Neural cell (in vitro differentiated cells): ENCODE results near the gene TTC21A. TPM values are rescaled to one million over a fixed set of nuclear protein-coding genes. Genes with fewer than 3 reads are reported as not detected.

ENCODE experiments used
- H2AFZ ChIP-seq: fragments of 200-600, 300-800 bp; sonication (generic), shearing (Covaris generic); 2 replicates; pipeline ENCODE4 v1.6.0; 2014; ENCODE audit warnings: low read depth, mild to moderate bottlenecking, antibody characterized with exemption, low read length, moderate library complexity
- H3F3A ChIP-seq: fragments of 200-600 bp; shearing (Covaris generic); 2 replicates; pipeline ENCODE4 v1.6.1; 2016; ENCODE audit warnings: mild to moderate bottlenecking, moderate library complexity, mixed read lengths, antibody characterized with exemption, low read length; ENCODE audit not compliant: insufficient read depth, poor library complexity, severe bottlenecking
- H3K27ac ChIP-seq: fragments of 200-600, 300-800 bp; sonication (generic), shearing (Covaris generic); 2 replicates; pipeline ENCODE4 v1.5.1; 2014; ENCODE audit warnings: mild to moderate bottlenecking, low read length, moderate library complexity
- H3K27me3 ChIP-seq: fragments of 300-800, 200-600 bp; sonication (generic), shearing (Covaris generic); 2 replicates; pipeline ENCODE4 v1.6.0; 2014; ENCODE audit warnings: mild to moderate bottlenecking, low read depth, low read length, moderate library complexity; ENCODE audit not compliant: insufficient read depth
- H3K36me3 ChIP-seq: fragments of 300-800, 200-600 bp; sonication (generic), shearing (Covaris generic); 2 replicates; pipeline ENCODE4 v1.5.1; 2014; ENCODE audit warnings: mild to moderate bottlenecking, antibody characterized with exemption, low read length, moderate library complexity; ENCODE audit not compliant: insufficient read depth
- H3K4me2 ChIP-seq: fragments of 300-800, 200-600 bp; sonication (generic), shearing (Covaris generic); 2 replicates; pipeline ENCODE4 v1.6.0; 2014; ENCODE audit warnings: mild to moderate bottlenecking, low read length
- H3K4me3 ChIP-seq: fragments of 300-800, 200-600 bp; sonication (generic), shearing (Covaris generic); 2 replicates; pipeline ENCODE4 v1.5.1; 2014; ENCODE audit warnings: mild to moderate bottlenecking, low read length, moderate library complexity
- H3K79me2 ChIP-seq: fragments of 200-600 bp; shearing (Covaris generic); replicated peaks from 2 replicates; pipeline ENCODE4 v1.6.0; 2014; ENCODE audit warnings: mild to moderate bottlenecking, low read length, moderate library complexity; ENCODE audit not compliant: insufficient read depth
- H3K9ac ChIP-seq: fragments of 300-800, 200-600 bp; sonication (generic), shearing (Covaris generic); 2 replicates; pipeline ENCODE4 v1.6.1; 2016; ENCODE audit warnings: mild to moderate bottlenecking, low read length, mixed read lengths
- H3K9me2 ChIP-seq: fragments of 200-600 bp; shearing (Covaris generic); 2 replicates; pipeline ENCODE4 v1.6.1; 2016; ENCODE audit warnings: mild to moderate bottlenecking, low read length, mixed read lengths; ENCODE audit not compliant: insufficient read depth
- H3K9me3 ChIP-seq: fragments of 200-600, 300-800 bp; sonication (generic), shearing (Covaris generic); 2 replicates; pipeline ENCODE4 v1.6.1; 2016; ENCODE audit warnings: mild to moderate bottlenecking, mixed run types, low read length, moderate library complexity, mixed read lengths
- H4K20me1 ChIP-seq: fragments of 200-600 bp; shearing (Covaris generic); 2 replicates; pipeline ENCODE4 v1.6.1; 2016; ENCODE audit warnings: mild to moderate bottlenecking, mixed run types; ENCODE audit not compliant: insufficient read depth
- EP300 ChIP-seq: fragments of 450-650 bp; conservative IDR thresholded peaks from 2 replicates; pipeline ENCODE4 v1.6.1; 2014; ENCODE audit warnings: antibody characterized with exemption, mild to moderate bottlenecking, moderate library complexity; ENCODE audit not compliant: poor library complexity, severe bottlenecking
- EZH2 ChIP-seq: fragments of 200-600, 300-800 bp; shearing (Covaris generic), sonication (generic); IDR thresholded peaks from 2 replicates; pipeline ENCODE4 v1.6.1; 2014; ENCODE audit warnings: antibody characterized with exemption, low read length, borderline replicate concordance, mild to moderate bottlenecking; ENCODE audit not compliant: insufficient read depth, poor library complexity, severe bottlenecking
- MXI1 ChIP-seq: fragments of 450-650 bp; conservative IDR thresholded peaks from 2 replicates; pipeline ENCODE4 v1.6.1; 2014; ENCODE audit warnings: antibody characterized with exemption, mild to moderate bottlenecking; ENCODE audit not compliant: poor library complexity, severe bottlenecking
- POLR2AphosphoS5 ChIP-seq: IDR thresholded peaks from 2 replicates; pipeline ENCODE4 v1.6.1; 2012
- RAD21 ChIP-seq: fragments of 450-650 bp; conservative IDR thresholded peaks from 2 replicates; pipeline ENCODE4 v1.6.1; 2014; ENCODE audit warnings: antibody characterized with exemption, mild to moderate bottlenecking, moderate library complexity
- SMC3 ChIP-seq: fragments of 450-650 bp; conservative IDR thresholded peaks from 2 replicates; pipeline ENCODE4 v1.6.1; 2014; ENCODE audit warnings: antibody characterized with exemption, mild to moderate bottlenecking, moderate library complexity; ENCODE audit not compliant: poor library complexity
- TAF1 ChIP-seq: IDR thresholded peaks from 2 replicates; pipeline ENCODE4 v1.6.1; 2012; ENCODE audit warnings: low read depth
- polyA plus RNA-seq: library from polyadenylated mRNA; depleted of rRNA; stranded (reverse); fragments of >200 nt; gene quantifications from 2 replicates; pipeline ENCODE4 v1.2.3, GENCODE V29; 2014
- TF ChIP-seq, protein P1 (sequence below): fragments of 450-650 bp; IDR thresholded peaks from 2 replicates; pipeline ENCODE4 v1.5.1; 2014; ENCODE audit warnings: antibody characterized with exemption, mild to moderate bottlenecking, moderate library complexity; ENCODE audit not compliant: poor library complexity, severe bottlenecking
- TF ChIP-seq, protein P2 (sequence below): IDR thresholded peaks from 2 replicates; pipeline ENCODE4 v1.6.1; 2012; ENCODE audit warnings: borderline replicate concordance

TTC21A gene
- polyA plus RNA-seq, 1 donor from 2014 or later, result 6.2 TPM

DNA sequence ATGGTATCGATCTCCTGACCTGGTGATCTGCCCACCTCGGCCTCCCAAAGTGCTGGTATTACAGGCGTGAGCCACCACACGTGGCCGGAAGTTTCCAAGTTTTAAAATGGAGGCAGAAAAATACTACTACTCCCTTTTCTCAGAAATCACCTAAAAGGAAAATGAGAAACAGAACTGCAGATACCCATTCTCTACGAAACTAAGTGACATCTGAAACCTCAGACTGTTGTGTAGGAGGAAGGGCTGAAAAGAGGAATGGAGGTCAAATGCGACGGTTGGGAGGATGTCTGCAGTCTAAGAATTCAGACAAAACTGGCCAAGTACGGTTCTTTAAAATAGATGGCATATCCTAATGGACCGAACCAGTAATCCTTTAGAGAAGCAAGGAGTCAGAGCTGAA lies 31.6 kb upstream of the TTC21A start (continued):
- TF ChIP-seq EP300, result no peak
- no peak for TF ChIP-seq EZH2

DNA sequence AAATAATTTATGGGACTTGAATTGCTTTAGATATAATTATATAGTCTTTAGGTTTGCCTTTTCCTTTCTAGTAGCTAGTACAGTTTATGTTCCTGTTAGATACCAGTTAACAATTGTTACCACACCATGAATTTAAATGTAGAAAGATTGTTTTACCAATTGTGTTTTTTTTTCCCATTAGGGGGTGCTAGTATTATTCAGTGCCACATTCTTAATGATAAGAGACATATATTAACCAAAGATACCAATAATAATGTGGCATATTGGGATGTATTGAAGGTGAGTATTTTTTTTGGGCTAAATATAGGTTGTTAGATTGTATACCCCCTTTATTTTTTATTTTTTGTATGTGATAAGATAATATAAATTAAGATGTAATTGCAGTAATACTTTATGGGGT lies 27.9 kb upstream of the TTC21A start:
- Histone ChIP-seq H3K4me3 (no peak overlapping the region), H3K79me2 (no peaks in the 10 kb centered on the region), H3K9ac (no peak overlapping the region), H3K9me2 (no peaks in the 10 kb centered on the region), H3K9me3 (no peaks in the 10 kb centered on the region), H3K27me3 (no peaks in the 10 kb centered on the region), H3F3A (no peaks in the 10 kb centered on the region), H4K20me1 (no peaks in the 10 kb centered on the region), H2AFZ (no peak overlapping the region), H3K36me3 (peaks cover 7% of the 10 kb centered on the region), H3K4me2 (no peak overlapping the region), H3K27ac (no peak overlapping the region)
- TF ChIP-seq RAD21, result no peak
- TF ChIP-seq POLR2AphosphoS5, result no peak
- no peak for TF ChIP-seq EZH2
- TF ChIP-seq TAF1, result no peak
- TF ChIP-seq, protein P1, sequence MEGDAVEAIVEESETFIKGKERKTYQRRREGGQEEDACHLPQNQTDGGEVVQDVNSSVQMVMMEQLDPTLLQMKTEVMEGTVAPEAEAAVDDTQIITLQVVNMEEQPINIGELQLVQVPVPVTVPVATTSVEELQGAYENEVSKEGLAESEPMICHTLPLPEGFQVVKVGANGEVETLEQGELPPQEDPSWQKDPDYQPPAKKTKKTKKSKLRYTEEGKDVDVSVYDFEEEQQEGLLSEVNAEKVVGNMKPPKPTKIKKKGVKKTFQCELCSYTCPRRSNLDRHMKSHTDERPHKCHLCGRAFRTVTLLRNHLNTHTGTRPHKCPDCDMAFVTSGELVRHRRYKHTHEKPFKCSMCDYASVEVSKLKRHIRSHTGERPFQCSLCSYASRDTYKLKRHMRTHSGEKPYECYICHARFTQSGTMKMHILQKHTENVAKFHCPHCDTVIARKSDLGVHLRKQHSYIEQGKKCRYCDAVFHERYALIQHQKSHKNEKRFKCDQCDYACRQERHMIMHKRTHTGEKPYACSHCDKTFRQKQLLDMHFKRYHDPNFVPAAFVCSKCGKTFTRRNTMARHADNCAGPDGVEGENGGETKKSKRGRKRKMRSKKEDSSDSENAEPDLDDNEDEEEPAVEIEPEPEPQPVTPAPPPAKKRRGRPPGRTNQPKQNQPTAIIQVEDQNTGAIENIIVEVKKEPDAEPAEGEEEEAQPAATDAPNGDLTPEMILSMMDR, result no peak
- TF ChIP-seq SMC3, result no peak
- TF ChIP-seq MXI1, result no peak
- no peak for TF ChIP-seq EP300
- TF ChIP-seq, protein P2, sequence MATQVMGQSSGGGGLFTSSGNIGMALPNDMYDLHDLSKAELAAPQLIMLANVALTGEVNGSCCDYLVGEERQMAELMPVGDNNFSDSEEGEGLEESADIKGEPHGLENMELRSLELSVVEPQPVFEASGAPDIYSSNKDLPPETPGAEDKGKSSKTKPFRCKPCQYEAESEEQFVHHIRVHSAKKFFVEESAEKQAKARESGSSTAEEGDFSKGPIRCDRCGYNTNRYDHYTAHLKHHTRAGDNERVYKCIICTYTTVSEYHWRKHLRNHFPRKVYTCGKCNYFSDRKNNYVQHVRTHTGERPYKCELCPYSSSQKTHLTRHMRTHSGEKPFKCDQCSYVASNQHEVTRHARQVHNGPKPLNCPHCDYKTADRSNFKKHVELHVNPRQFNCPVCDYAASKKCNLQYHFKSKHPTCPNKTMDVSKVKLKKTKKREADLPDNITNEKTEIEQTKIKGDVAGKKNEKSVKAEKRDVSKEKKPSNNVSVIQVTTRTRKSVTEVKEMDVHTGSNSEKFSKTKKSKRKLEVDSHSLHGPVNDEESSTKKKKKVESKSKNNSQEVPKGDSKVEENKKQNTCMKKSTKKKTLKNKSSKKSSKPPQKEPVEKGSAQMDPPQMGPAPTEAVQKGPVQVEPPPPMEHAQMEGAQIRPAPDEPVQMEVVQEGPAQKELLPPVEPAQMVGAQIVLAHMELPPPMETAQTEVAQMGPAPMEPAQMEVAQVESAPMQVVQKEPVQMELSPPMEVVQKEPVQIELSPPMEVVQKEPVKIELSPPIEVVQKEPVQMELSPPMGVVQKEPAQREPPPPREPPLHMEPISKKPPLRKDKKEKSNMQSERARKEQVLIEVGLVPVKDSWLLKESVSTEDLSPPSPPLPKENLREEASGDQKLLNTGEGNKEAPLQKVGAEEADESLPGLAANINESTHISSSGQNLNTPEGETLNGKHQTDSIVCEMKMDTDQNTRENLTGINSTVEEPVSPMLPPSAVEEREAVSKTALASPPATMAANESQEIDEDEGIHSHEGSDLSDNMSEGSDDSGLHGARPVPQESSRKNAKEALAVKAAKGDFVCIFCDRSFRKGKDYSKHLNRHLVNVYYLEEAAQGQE, result no peak

DNA sequence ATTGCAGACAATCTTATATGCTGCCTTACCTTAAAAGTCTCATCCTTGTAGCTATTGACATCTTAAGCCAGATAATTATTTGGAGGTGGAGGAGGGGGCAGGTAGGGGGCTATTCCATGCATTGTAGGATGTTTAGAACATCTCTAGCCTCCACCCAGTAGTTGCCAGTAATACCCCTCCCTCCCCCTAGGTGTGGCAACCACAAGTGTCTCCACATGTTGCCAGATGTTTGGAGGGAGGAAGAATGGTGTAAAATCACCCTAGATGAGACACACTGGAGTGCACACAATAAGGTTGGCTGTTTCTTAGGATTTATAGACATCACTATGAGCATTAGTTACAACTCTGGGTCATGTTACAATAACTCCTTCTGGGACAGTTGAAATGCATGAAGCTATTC lies 27.5 kb upstream of the TTC21A start:
- H3K36me3 ChIP-seq, result peaks cover 6% of the 10 kb centered on the region

More for the DNA sequence above, 27.5 kb upstream of the TTC21A start:
- TF ChIP-seq POLR2AphosphoS5 (no peak), EZH2 (no peak)
- TF ChIP-seq, protein P2, result no peak
- no peak overlapping the region for H3K4me2 ChIP-seq
- H3K9me3 ChIP-seq, result no peaks in the 10 kb centered on the region
- no peaks in the 10 kb centered on the region for H3K79me2 ChIP-seq
- no peak overlapping the region for H3K4me3 ChIP-seq
- H3K27ac ChIP-seq, result no peak overlapping the region
- no peaks in the 10 kb centered on the region for H3F3A ChIP-seq
- H3K27me3 ChIP-seq, result no peaks in the 10 kb centered on the region
- no peaks in the 10 kb centered on the region for H3K9me2 ChIP-seq
- no peaks in the 10 kb centered on the region for H4K20me1 ChIP-seq
- H2AFZ ChIP-seq, result no peak overlapping the region
- no peak overlapping the region for H3K9ac ChIP-seq
